Fibroblast of the aortic adventitia (primary cell): ENCODE data around the gene PRRX1. TPM values are rescaled to one million over a fixed set of nuclear protein-coding genes. Genes with fewer than 3 reads are reported as not detected.

Experiments used
- DNase-seq: peaks from one replicate; pipeline ENCODE4 v3.0.0-alpha.2; 2010; ENCODE audit warnings: low read depth
- H3K4me3 ChIP-seq: 2 replicates; pipeline ENCODE4 v1.5.1; 2011; ENCODE audit warnings: low read depth, mild to moderate bottlenecking, control low read depth, low read length, moderate library complexity
- CTCF ChIP-seq: IDR thresholded peaks from 2 replicates; pipeline ENCODE4 v1.5.1; 2011; ENCODE audit warnings: mild to moderate bottlenecking, low read length, control low read depth, inconsistent platforms; ENCODE audit not compliant: insufficient read depth
- total RNA-seq: library from RNA; depleted of rRNA; stranded (reverse); fragments of >200 nt; gene quantifications from 2 replicates; pipeline ENCODE4 v1.2.3, GENCODE V29; 2012; ENCODE audit warnings: low replicate concordance

PRRX1 gene
- total RNA-seq, 1 donor, result 679 TPM

GRCh38 chr1:170755795-170756194, 91.9 kb downstream of the PRRX1 start:
- no peak for TF ChIP-seq CTCF
- no peak overlapping the region for H3K4me3 ChIP-seq
- no peak for DNase-seq

GRCh38 chr1:170758992-170759391, 95.1 kb downstream of the PRRX1 start:
- DNase-seq, result no peak
- no peak for TF ChIP-seq CTCF

GRCh38 chr1:170765279-170765678, 101.3 kb downstream of the PRRX1 start:
- no peak overlapping the region for H3K4me3 ChIP-seq
- no peak for TF ChIP-seq CTCF
- no peak for DNase-seq

More at GRCh38 chr1:170758992-170759391, 95.1 kb downstream of the PRRX1 start:
- no peak overlapping the region for H3K4me3 ChIP-seq

- peak; percentile 74 for TF ChIP-seq CTCF
- H3K4me3 ChIP-seq, result no peak overlapping the region
- peak; percentile 79 for DNase-seq
Measured at GRCh38 chr1:170765712-170766330, 101.9 kb downstream of the PRRX1 start.

GRCh38 chr1:170768929-170769328, 105.0 kb downstream of the PRRX1 start:
- no peak for DNase-seq
- no peak for TF ChIP-seq CTCF
- no peak overlapping the region for H3K4me3 ChIP-seq

GRCh38 chr1:170769691-170770090, 105.8 kb downstream of the PRRX1 start:
- DNase-seq, result no peak
- TF ChIP-seq CTCF, result no peak
- no peak overlapping the region for H3K4me3 ChIP-seq

GRCh38 chr1:170770254-170770653, 106.3 kb downstream of the PRRX1 start:
- DNase-seq, result no peak
- no peak overlapping the region for H3K4me3 ChIP-seq
- TF ChIP-seq CTCF, result no peak
